Fibroblast of the aortic adventitia (primary cell): ENCODE results near the gene KLHL29. TPM values are rescaled to one million over a fixed set of nuclear protein-coding genes. Genes with fewer than 3 reads are reported as not detected.

Experiments used
- DNase-seq: peaks from one replicate; pipeline ENCODE4 v3.0.0-alpha.2; 2010; ENCODE audit warnings: low read depth
- H3K4me3 ChIP-seq: 2 replicates; pipeline ENCODE4 v1.5.1; 2011; ENCODE audit warnings: low read depth, mild to moderate bottlenecking, control low read depth, low read length, moderate library complexity
- total RNA-seq: library from RNA; depleted of rRNA; stranded (reverse); fragments of >200 nt; gene quantifications from 2 replicates; pipeline ENCODE4 v1.2.3, GENCODE V29; 2012; ENCODE audit warnings: low replicate concordance
- TF ChIP-seq, protein P1 (sequence below): IDR thresholded peaks from 2 replicates; pipeline ENCODE4 v1.5.1; 2011; ENCODE audit warnings: mild to moderate bottlenecking, low read length, control low read depth, inconsistent platforms; ENCODE audit not compliant: insufficient read depth

The KLHL29 gene
- total RNA-seq, 1 donor: 4.7 TPM

DNA sequence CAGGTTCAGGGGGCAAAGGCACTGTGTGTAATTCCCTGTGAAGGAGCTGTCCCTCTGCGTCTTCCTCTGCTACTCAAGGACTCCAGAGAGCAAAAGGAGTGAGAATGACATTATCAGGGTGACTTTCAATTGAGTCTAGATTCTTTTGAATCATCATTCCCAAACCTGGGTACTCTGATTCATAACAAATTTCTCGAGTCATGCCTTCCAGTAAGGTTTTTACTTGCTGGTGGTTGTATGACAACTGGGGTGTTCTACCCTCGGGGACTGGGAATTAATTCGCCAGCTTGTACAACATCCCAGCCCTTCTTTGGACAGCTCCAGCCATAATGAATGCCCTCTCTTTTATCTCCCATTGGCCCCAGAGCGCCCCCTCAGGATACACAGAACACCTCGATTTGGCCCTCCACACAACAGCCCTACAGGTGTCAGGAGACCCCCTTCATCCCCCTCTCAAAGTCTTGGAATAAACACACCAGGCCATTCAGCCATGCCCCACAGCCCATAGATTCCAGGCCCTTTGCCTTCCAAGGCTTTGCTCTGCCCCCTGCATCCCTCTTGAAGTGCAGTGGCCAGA lies 254.5 kb downstream of the KLHL29 start:
- TF ChIP-seq, protein P1, sequence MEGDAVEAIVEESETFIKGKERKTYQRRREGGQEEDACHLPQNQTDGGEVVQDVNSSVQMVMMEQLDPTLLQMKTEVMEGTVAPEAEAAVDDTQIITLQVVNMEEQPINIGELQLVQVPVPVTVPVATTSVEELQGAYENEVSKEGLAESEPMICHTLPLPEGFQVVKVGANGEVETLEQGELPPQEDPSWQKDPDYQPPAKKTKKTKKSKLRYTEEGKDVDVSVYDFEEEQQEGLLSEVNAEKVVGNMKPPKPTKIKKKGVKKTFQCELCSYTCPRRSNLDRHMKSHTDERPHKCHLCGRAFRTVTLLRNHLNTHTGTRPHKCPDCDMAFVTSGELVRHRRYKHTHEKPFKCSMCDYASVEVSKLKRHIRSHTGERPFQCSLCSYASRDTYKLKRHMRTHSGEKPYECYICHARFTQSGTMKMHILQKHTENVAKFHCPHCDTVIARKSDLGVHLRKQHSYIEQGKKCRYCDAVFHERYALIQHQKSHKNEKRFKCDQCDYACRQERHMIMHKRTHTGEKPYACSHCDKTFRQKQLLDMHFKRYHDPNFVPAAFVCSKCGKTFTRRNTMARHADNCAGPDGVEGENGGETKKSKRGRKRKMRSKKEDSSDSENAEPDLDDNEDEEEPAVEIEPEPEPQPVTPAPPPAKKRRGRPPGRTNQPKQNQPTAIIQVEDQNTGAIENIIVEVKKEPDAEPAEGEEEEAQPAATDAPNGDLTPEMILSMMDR: no peak
- H3K4me3 ChIP-seq: no peak overlapping the region
- DNase-seq: no peak

- DNase-seq: no peak
- no peak overlapping the region for H3K4me3 ChIP-seq
- TF ChIP-seq, protein P1: no peak
Observed at GRCh38 chr2:23640711-23641110, 255.7 kb downstream of the KLHL29 start.

GRCh38 chr2:23642516-23642915 lies 257.5 kb downstream of the KLHL29 start:
- TF ChIP-seq, protein P1: no peak
- H3K4me3 ChIP-seq: no peak overlapping the region
- no peak for DNase-seq

DNA sequence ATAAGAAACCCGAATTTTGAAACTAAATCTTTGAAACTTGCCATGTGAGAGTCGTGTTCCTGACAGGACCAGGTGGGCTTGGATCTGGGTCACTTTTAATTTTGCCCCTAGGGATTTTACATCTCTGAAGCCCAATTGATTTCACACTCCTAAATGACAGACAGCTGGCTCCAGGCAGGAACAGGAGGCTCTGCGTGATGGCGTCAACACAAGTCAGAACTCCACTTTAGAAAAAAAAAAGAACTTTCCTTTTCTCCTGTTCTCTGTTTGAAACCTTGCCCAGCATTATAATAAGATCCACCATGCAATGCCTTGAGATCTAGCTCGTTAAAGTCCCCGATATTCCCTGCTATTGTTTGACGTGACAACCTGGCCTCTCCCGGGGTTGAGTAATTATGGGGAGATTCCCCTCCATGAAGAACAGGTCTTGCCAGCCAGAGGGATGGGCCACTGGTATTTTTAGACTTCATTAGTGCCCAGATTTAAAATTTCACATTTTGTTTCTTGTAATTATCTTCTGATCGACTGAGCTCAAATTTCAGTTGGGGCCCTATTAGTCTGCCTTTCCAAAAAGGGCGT lies 260.3 kb downstream of the KLHL29 start:
- H3K4me3 ChIP-seq: no peak overlapping the region
- DNase-seq: no peak
- TF ChIP-seq, protein P1: no peak

DNA sequence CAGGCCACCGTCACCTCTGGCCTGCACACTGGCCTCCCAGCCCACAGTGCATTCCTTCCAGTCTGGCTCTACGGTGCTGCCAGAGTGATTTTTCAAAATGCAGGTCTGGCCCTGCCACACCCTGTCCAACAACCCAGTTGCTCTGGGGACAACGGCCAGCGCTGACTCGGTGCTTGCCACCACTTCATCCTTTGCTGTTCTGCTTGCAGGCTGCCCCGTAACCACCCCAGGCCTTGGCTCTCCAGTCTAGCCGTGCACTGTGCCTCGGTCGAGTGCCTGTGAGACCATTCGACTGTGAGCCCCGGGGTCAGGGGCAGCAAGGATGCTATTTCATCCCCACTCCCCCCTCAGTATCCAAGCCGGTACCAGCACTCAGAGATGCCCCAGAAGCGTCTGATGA lies 262.6 kb downstream of the KLHL29 start:
- TF ChIP-seq, protein P1: no peak
- no peak for DNase-seq
- no peak overlapping the region for H3K4me3 ChIP-seq

DNA sequence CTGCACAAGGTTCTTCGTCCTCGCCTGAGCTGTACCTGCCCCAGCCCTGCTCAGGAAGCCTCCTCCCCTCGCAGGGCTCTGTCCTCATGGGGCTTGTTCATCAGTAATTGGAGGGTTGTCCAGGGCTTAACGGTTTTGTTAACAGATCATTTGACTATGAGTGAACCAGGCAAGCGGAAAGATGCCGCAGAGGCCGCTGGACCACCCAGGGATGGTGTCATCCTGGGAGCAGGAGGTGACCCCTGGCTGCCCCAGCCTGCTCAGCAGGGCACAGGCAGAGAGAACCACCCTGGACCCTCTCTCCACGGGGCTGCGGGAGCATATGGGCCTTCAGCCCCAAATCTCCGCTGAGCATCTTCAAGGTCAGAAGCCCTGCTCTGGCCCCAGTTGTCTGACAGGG lies 264.3 kb downstream of the KLHL29 start:
- no peak for DNase-seq
- H3K4me3 ChIP-seq: no peak overlapping the region
- TF ChIP-seq, protein P1: no peak

DNA sequence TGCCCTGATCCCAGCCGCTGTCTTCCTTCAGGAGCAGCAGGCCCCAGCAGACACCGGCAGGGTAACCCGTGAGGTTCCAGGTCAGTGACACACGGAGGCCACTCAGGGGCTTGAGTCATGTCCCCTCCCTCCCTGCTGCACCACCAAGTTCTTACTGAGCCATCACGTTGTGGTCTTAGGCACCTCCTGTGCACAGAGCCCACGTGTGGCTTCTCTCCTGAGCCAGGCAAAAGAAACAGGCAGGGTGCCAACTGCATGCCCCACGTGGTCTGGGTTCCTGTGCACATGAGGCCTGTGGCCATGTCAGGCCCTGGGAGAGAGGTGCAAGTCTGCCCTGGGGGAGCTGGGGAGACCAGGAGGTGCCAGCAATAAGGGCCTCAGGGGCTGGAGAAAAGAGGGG lies 264.8 kb downstream of the KLHL29 start:
- TF ChIP-seq, protein P1: no peak
- DNase-seq: no peak
- no peak overlapping the region for H3K4me3 ChIP-seq
